Gastroesophageal sphincter (tissue), 4 donors: Measurements from ENCODE around the gene CD247. TPM values are rescaled to one million over a fixed set of nuclear protein-coding genes. Genes with fewer than 3 reads are reported as not detected.
A peak's percentile ranks its signal among the peaks of the same experiment; 100 is the strongest.

ENCODE experiments used
- ATAC-seq: fragments of 150-250 bp; one replicate; pipeline ENCODE4 v1.9.1; 2016; ENCODE audit warnings: mild to moderate bottlenecking, moderate library complexity
- H3K27ac ChIP-seq, 4 donors: fragments of 200-600 bp; sonication (generic) in 3 of 4; 1 replicate in 3 of 4; 2 replicates in 1 of 4; pipeline ENCODE4 v1.5.1; 2016 to 2019
- H3K27me3 ChIP-seq: fragments of 200-600 bp; sonication (generic); one replicate; pipeline ENCODE4 v1.5.1; 2019
- H3K36me3 ChIP-seq, 2 donors: fragments of 200-600 bp; sonication (generic); one replicate each; pipeline ENCODE4 v1.5.1; 2019; ENCODE audit warnings: control low read depth in 1 of 2
- H3K4me1 ChIP-seq, 3 donors: fragments of 200-600 bp; sonication (generic); 1 replicate in 2 of 3; 2 replicates in 1 of 3; pipeline ENCODE4 v1.5.1; 2016 to 2019; ENCODE audit warnings: control low read depth in 2 of 3
- H3K4me3 ChIP-seq, 2 donors: fragments of 200-600 bp; sonication (generic); one replicate each; pipeline ENCODE4 v1.5.1; 2019; ENCODE audit warnings: mild to moderate bottlenecking in 1 of 2, moderate library complexity in 1 of 2
- H3K9me3 ChIP-seq, 3 donors: fragments of 200-600 bp; sonication (generic); one replicate each; pipeline ENCODE4 v1.5.1; 2017 to 2019; ENCODE audit warnings: control low read depth in 2 of 3
- EP300 ChIP-seq: sonication (generic); formaldehyde crosslinking; IDR thresholded peaks from one replicate; pipeline ENCODE4 v1.6.1; 2017; ENCODE audit warnings: antibody characterized with exemption, mild to moderate bottlenecking
- POLR2A ChIP-seq, 2 donors: fragments of 450-650 bp; IDR thresholded peaks; one replicate each; pipeline ENCODE4 v1.6.1; 2017; ENCODE audit warnings: antibody characterized with exemption in 2 of 2, mild to moderate bottlenecking in 2 of 2, moderate library complexity in 1 of 2
- POLR2AphosphoS5 ChIP-seq: sonication (generic); formaldehyde crosslinking; IDR thresholded peaks from one replicate; pipeline ENCODE4 v1.6.1; 2017; ENCODE audit warnings: antibody characterized with exemption
- WGBS, 2 donors: methylation state at CpG; one replicate each; pipeline ENCODE4 v1.1.5; 2018; ENCODE audit warnings: low coverage in 1 of 2; 5-methylcytosine and 5-hydroxymethylcytosine counted together
- total RNA-seq, 4 donors: library from RNA; depleted of rRNA; stranded (reverse); fragments of >200 nt; gene quantifications; one replicate each; pipeline ENCODE4 v1.1.0, GENCODE V29; 2016
- TF ChIP-seq, protein P1 (sequence below), 4 experiments: fragments of 200-600 bp in 2 of 4; fragments of 450-650 bp in 2 of 4; sonication (generic) in 1 of 4; IDR thresholded peaks; one replicate each; pipeline ENCODE4 v1.5.1; 2017 to 2019; ENCODE audit warnings: antibody characterized with exemption in 4 of 4, mild to moderate bottlenecking in 2 of 4, moderate library complexity in 2 of 4

The CD247 gene
- total RNA-seq, 4 donors from 2014 or later, result 0.31 to 1.3 (median 0.45) TPM; not detected in 1

DNA sequence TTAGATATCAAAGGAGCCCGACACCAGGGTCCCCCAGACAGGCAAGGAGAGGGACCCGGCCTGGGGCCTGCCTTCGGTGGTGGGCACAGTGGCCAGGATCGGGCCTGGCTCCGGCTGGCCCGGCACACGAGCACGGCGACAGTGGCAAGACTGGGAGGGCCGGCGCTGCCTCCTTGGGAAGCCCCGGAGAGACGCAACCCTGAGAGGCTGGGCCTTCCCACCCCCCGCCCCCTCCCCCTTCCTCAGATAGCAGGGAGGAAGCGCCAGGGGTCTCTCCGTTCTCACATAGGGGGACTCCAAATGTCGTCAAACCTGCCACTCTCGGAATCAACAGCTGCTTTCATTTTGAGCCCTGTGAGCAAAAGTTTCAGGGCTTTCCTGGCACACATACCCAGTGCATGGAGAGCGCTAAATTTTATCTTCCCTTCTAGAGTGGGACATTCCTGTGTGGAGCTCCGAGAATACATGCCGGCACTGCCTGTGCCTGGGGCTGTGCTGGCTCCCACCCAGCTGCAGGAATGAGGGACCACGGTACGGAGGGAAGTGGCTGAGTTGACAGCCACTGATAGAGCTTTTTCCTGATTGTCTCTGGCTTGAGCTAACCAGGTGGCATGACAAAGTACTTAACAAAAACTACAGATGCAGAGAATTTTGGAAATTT lies 62.4 kb downstream of the CD247 start:
- TF ChIP-seq, protein P1, sequence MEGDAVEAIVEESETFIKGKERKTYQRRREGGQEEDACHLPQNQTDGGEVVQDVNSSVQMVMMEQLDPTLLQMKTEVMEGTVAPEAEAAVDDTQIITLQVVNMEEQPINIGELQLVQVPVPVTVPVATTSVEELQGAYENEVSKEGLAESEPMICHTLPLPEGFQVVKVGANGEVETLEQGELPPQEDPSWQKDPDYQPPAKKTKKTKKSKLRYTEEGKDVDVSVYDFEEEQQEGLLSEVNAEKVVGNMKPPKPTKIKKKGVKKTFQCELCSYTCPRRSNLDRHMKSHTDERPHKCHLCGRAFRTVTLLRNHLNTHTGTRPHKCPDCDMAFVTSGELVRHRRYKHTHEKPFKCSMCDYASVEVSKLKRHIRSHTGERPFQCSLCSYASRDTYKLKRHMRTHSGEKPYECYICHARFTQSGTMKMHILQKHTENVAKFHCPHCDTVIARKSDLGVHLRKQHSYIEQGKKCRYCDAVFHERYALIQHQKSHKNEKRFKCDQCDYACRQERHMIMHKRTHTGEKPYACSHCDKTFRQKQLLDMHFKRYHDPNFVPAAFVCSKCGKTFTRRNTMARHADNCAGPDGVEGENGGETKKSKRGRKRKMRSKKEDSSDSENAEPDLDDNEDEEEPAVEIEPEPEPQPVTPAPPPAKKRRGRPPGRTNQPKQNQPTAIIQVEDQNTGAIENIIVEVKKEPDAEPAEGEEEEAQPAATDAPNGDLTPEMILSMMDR (IDR thresholded peaks at IDR 0.05), result no peak
- no peak for TF ChIP-seq EP300
- no peak for TF ChIP-seq POLR2AphosphoS5
- no peak for TF ChIP-seq POLR2A (IDR thresholded peaks at IDR 0.05)
- Histone ChIP-seq H3K27ac (peak overlapping the region; percentile 25 to 87 (median 79)), H3K27me3 (no peaks in the 10 kb centered on the region), H3K36me3 (no peaks in the 10 kb centered on the region), H3K4me3 (peak overlapping the region; percentile 65 to 85), H3K4me1 (peaks cover 0 to 18% (median 0%) of the 10 kb centered on the region in 3 donors), H3K9me3 (no peaks in the 10 kb centered on the region)
- 0% methylated on average over 2 of the region's 23 CpGs; no CpG with 5 or more reads in 1 of the 2 donors for WGBS, 2 donors
- peak; percentile 39 for ATAC-seq

DNA sequence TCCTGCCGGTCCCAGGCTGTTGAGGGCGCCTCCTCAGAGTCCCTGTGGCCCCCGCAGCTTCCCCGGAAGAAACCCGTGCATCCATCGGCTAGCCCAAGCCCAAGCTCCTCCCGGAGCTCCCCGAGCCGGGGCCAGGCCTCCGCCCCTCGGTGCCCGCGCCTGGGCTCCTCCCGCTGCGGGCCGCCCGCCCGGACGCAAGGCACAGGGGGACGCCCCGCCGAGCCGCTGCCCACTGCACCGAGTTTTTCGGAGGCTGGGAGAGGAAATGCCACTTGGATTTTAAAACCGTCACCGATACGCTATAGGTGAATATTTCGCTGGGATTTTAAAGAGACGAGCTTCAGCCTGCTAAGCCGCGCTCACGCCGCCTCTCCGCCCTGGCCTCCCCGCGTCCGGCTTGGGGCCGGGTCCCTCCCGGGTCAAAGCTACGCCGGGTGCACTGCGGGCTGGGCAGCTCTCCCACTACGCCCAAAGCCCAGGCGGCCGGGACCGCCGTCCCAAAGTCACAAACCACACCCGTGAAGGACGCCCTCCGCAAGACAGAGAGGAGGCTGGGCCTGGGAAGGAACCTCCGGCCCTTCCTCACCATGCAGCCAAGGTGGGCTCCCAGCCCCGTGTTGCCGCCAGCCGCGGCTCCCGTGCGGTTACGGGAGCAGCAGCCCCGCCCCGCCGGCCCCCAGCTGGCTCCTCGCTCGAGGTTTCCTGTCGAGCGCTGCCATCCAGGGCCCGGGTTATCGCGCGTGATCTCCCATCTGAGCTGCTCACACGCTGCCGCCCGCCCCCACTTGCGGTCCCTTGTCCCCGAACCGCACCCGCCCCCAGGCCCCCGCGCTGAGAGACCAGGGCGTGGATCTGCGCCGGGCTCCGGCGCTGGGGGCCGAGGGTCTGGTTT lies 63.2 kb downstream of the CD247 start:
- no peaks in the 10 kb centered on the region for H3K36me3 ChIP-seq
- peak overlapping the region; percentile 65 to 85 for H3K4me3 ChIP-seq
- TF ChIP-seq POLR2AphosphoS5 (no peak), POLR2A (IDR thresholded peaks at IDR 0.05) (peak in 1 of 2 donors; percentile 35)
- TF ChIP-seq, protein P1 (IDR thresholded peaks at IDR 0.05), result no peak
- no CpG with 5 or more reads among the region's 85 CpGs for WGBS, 2 donors
- H3K27me3 ChIP-seq, result no peaks in the 10 kb centered on the region
- H3K27ac ChIP-seq, result peak overlapping the region; percentile 25 to 87 (median 79)
- H3K9me3 ChIP-seq, result no peaks in the 10 kb centered on the region
- ATAC-seq, result peak; percentile 86
- peaks cover 0 to 18% (median 0%) of the 10 kb centered on the region in 3 donors for H3K4me1 ChIP-seq

DNA sequence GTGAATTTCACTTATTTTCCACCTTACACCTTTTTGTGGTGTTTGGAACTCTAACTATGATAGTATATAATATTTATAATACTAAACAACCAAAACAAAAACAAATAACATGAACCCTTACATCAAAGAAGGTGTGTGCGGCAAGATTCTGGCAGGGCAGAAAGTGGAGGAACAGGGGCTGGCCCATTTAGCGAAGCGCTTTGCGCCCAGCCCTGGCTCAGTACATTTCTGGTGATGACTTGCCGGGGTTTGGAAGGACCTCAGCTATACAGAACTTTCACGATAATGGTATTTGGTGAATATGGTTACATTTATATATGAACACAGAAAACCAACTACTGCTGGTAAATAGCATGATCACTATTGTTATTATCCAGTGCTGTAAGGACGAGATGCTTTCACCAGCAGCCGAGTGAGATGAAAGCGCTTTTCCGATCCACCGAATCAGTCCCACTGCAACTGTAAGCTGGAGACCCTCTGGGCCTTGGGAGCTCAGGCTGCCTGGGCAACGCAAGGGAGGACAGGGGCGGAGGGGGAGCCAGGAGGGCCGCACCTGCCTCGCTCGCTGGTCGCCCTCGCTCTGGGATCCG lies 63.9 kb downstream of the CD247 start:
- H3K27me3 ChIP-seq, result no peaks in the 10 kb centered on the region
- TF ChIP-seq POLR2A (IDR thresholded peaks at IDR 0.05) (no peak), POLR2AphosphoS5 (no peak), EP300 (no peak)
- TF ChIP-seq, protein P1 (IDR thresholded peaks at IDR 0.05), result no peak
- H3K4me1 ChIP-seq, result peaks cover 0 to 18% (median 0%) of the 10 kb centered on the region in 3 donors
- H3K9me3 ChIP-seq, result no peaks in the 10 kb centered on the region
- ATAC-seq, result no peak
- no peaks in the 10 kb centered on the region for H3K36me3 ChIP-seq
- 43 to 80% methylated on average over 5 to 10 of the region's 19 CpGs for WGBS, 2 donors
- H3K4me3 ChIP-seq, result peak overlapping the region; percentile 65 to 85
- peak overlapping the region; percentile 25 to 87 (median 79) for H3K27ac ChIP-seq

DNA sequence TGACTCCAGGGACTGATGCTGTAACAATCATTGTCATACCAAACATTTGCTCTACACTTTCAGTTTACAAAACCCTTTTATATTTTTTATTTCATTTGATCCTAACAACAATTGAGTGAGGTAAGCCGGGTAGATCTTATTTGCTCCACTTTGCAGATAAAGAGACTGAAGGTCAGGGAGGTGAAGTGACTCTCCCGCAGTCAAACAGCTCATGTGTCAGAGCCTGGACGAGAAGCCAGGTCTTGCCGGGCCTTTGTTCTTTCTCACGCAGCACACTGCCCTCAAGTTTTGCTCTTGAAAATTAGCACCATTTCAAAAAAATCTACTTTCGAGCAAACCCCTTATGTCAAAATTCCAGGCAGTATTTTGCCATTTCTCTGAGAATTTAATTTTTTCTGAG lies 65.2 kb downstream of the CD247 start:
- H3K36me3 ChIP-seq, result no peaks in the 10 kb centered on the region
- peaks cover 0 to 18% (median 0%) of the 10 kb centered on the region in 3 donors for H3K4me1 ChIP-seq
- ATAC-seq, result no peak
- 81 to 91% methylated on average over 6 of the region's 6 CpGs for WGBS, 2 donors
- TF ChIP-seq POLR2A (IDR thresholded peaks at IDR 0.05), result no peak
- no peak overlapping the region for H3K4me3 ChIP-seq
- H3K9me3 ChIP-seq, result no peaks in the 10 kb centered on the region
- H3K27me3 ChIP-seq, result no peaks in the 10 kb centered on the region
- H3K27ac ChIP-seq, result no peak overlapping the region

DNA sequence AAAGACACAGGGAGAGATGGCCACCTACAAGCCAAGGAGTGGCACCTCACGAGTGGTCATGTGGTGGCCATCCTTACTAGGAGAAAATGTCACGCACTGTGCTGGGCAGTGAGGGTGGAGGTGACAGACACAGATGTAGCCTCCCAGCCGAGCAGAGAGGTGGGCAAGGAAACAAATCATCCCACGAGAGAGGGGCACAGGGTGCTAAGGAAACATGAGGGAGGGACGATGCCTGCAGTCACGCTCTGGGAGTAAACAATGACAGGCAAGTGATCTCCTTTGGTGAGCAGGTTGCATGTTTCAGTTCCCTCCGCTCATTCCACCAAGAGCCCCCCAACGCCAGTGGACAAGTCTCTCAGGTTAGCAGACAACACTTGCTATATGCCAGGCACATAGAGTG lies 65.8 kb downstream of the CD247 start:
- Histone ChIP-seq H3K4me1 (peaks cover 0 to 18% (median 0%) of the 10 kb centered on the region in 3 donors), H3K4me3 (no peak overlapping the region), H3K9me3 (no peaks in the 10 kb centered on the region), H3K36me3 (no peaks in the 10 kb centered on the region), H3K27me3 (no peaks in the 10 kb centered on the region), H3K27ac (no peak overlapping the region)
- TF ChIP-seq POLR2A (IDR thresholded peaks at IDR 0.05), result no peak
- no peak for TF ChIP-seq POLR2AphosphoS5
- TF ChIP-seq EP300, result no peak
- TF ChIP-seq, protein P1 (IDR thresholded peaks at IDR 0.05), result no peak
- 73 to 90% methylated on average over 2 to 8 of the region's 8 CpGs for WGBS, 2 donors
- no peak for ATAC-seq
